HCT116 (cell line): ENCODE data around the gene CNTN5. TPM values are rescaled to one million over a fixed set of nuclear protein-coding genes. Genes with fewer than 3 reads are reported as not detected.

Experiments
- ATAC-seq: fragments of 200-7000 bp; cut with Tn5 transposase; 2 replicates; pipeline ENCODE4 v1.9.1; 2020; ENCODE audit warnings: mild to moderate bottlenecking, moderate library complexity
- BruUV-seq: library from RNA; stranded (reverse); fragments of 400-500 nt; replicated peaks from 2 replicates; lab custom pipeline; 2021; lab: Mats Ljungman, UMichigan
- CTCF ChIA-PET: fragments of 300-600 bp; sonication (Branson Sonifier 250); formaldehyde crosslinking; loops from one replicate; lab custom pipeline; 2021; ENCODE audit warnings: antibody characterized with exemption; lab: Charles Lee
- POLR2A ChIA-PET: fragments of 300-600, 350-600 bp; sonication (Branson Sonifier 250); formaldehyde crosslinking; loops from one replicate; lab custom pipeline; 2021; ENCODE audit warnings: antibody characterized with exemption; lab: Charles Lee
- RAD21 ChIA-PET, 2 experiments: fragments of 300-600 bp; sonication (Branson Sonifier 250); formaldehyde crosslinking; loops; one replicate each; lab custom pipeline; 2023; ENCODE audit warnings: low total read pairs in 2 of 2; ENCODE audit not compliant: uncharacterized antibody in 2 of 2, unreplicated experiment in 2 of 2, low non-redundant PET in 1 of 2; lab: Charles Lee
- DNase-seq: peaks from one replicate; pipeline ENCODE4 v3.0.0-alpha.2; 2010; ENCODE audit warnings: low read depth, low spot score
- H2AFZ ChIP-seq: fragments of 200-600 bp; shearing (Covaris generic), sonication (generic); 2 replicates; pipeline ENCODE4 v1.6.1; 2017; ENCODE audit warnings: low read depth, mixed run types, mixed read lengths, antibody characterized with exemption, low read length; ENCODE audit not compliant: poor library complexity, severe bottlenecking
- H3K27ac ChIP-seq: 2 replicates; pipeline ENCODE4 v1.5.1; 2012; ENCODE audit warnings: low read depth, low read length
- H3K27me3 ChIP-seq: fragments of 200-600 bp; sonication (generic); 2 replicates; pipeline ENCODE4 v1.6.1; 2016; ENCODE audit warnings: mixed run types, low read length, mixed read lengths; ENCODE audit not compliant: insufficient read depth
- H3K36me3 ChIP-seq, 2 experiments: fragments of 200-500 bp in 1 of 2; fragments of 200-600 bp in 1 of 2; sonication (Bioruptor generic) in 1 of 2; sonication (generic) in 1 of 2; 2 replicates each; pipeline versions ENCODE4 v1.5.1 to v1.6.1; 2014 to 2016; ENCODE audit warnings: low read length in 2 of 2, inconsistent platforms in 1 of 2, mixed read lengths in 1 of 2, mixed run types in 1 of 2; ENCODE audit not compliant: insufficient read depth in 2 of 2, control insufficient read depth in 1 of 2
- H3K4me1 ChIP-seq, 2 experiments: fragments of 200-600 bp in 1 of 2; sonication (generic) in 1 of 2; 2 replicates each; pipeline versions ENCODE4 v1.5.1 to v1.6.1; 2012 to 2017; ENCODE audit warnings: low read length in 2 of 2, inconsistent platforms in 1 of 2, mild to moderate bottlenecking in 1 of 2, mixed read lengths in 1 of 2, mixed run types in 1 of 2, moderate library complexity in 1 of 2; ENCODE audit not compliant: insufficient read depth in 2 of 2, control insufficient read depth in 1 of 2
- H3K4me2 ChIP-seq: fragments of 200-600 bp; sonication (generic); 2 replicates; pipeline ENCODE4 v1.6.1; 2017; ENCODE audit warnings: mixed run types, low read length, mixed read lengths
- H3K4me3 ChIP-seq, 2 experiments: fragments of 200-600 bp in 1 of 2; sonication (generic) in 1 of 2; replicated peaks in 1 of 2; 2 replicates each; pipeline ENCODE4 v1.5.1; 2011 to 2016; ENCODE audit warnings: low read length in 2 of 2, control low read depth in 1 of 2, low read depth in 1 of 2, mild to moderate bottlenecking in 1 of 2, mixed read lengths in 1 of 2, mixed run types in 1 of 2
- H3K79me2 ChIP-seq: fragments of 200-600 bp; sonication (generic); 2 replicates; pipeline ENCODE4 v1.6.1; 2017; ENCODE audit warnings: mild to moderate bottlenecking, mixed run types, low read length, moderate library complexity, mixed read lengths; ENCODE audit not compliant: insufficient read depth
- H3K9ac ChIP-seq: fragments of 200-600 bp; sonication (generic); 2 replicates; pipeline ENCODE4 v1.6.1; 2016; ENCODE audit warnings: low read length, mixed read lengths
- H3K9me2 ChIP-seq: fragments of 200-600 bp; sonication (generic), shearing (Covaris generic); 2 replicates; pipeline ENCODE4 v1.6.1; 2017; ENCODE audit warnings: mixed run types, mild to moderate bottlenecking, moderate library complexity; ENCODE audit not compliant: insufficient read depth
- H3K9me3 ChIP-seq, 2 experiments: fragments of 200-500 bp in 1 of 2; fragments of 200-600 bp in 1 of 2; sonication (Bioruptor generic) in 1 of 2; sonication (generic) in 1 of 2; 2 replicates each; pipeline ENCODE4 v1.6.1; 2014 to 2017; ENCODE audit warnings: low read length in 2 of 2, mixed read lengths in 2 of 2, inconsistent platforms in 1 of 2, low read depth in 1 of 2, mild to moderate bottlenecking in 1 of 2, mixed run types in 1 of 2, moderate library complexity in 1 of 2; ENCODE audit not compliant: control insufficient read depth in 1 of 2, insufficient read depth in 1 of 2
- H4K20me1 ChIP-seq: fragments of 200-600 bp; sonication (generic), shearing (Covaris generic); 2 replicates; pipeline ENCODE4 v1.6.1; 2017; ENCODE audit warnings: mixed run types, mild to moderate bottlenecking, moderate library complexity; ENCODE audit not compliant: insufficient read depth
- ATF3 ChIP-seq: IDR thresholded peaks from 2 replicates; pipeline ENCODE4 v1.6.1; 2012
- CBX3 ChIP-seq: IDR thresholded peaks from 2 replicates; pipeline ENCODE4 v1.6.1; 2012; ENCODE audit warnings: low read depth
- CEBPB ChIP-seq: IDR thresholded peaks from 2 replicates; pipeline ENCODE4 v1.6.1; 2012; ENCODE audit warnings: low read depth
- CTCF ChIP-seq, 3 experiments: fragments of 200-600 bp in 1 of 3; sonication (generic) in 1 of 3; IDR thresholded peaks in 2 of 3; conservative IDR thresholded peaks in 1 of 3; 2 replicates each; pipeline ENCODE4 v1.5.1; 2012 to 2017; ENCODE audit warnings: low read depth in 2 of 3, low read length in 2 of 3, antibody characterized with exemption in 1 of 3, borderline replicate concordance in 1 of 3, control low read depth in 1 of 3, mild to moderate bottlenecking in 1 of 3, mixed read lengths in 1 of 3, mixed run types in 1 of 3, moderate library complexity in 1 of 3; ENCODE audit not compliant: insufficient read depth in 1 of 3
- EGR1 ChIP-seq: IDR thresholded peaks from 2 replicates; pipeline ENCODE4 v1.6.1; 2012; ENCODE audit warnings: low read depth
- ELF1 ChIP-seq: IDR thresholded peaks from 2 replicates; pipeline ENCODE4 v1.6.1; 2012; ENCODE audit warnings: low read depth, borderline replicate concordance
- EZH2 ChIP-seq: fragments of 200-600 bp; sonication (generic); IDR thresholded peaks from 2 replicates; pipeline ENCODE4 v1.6.1; 2017; ENCODE audit warnings: antibody characterized with exemption, mixed run types
- FOSL1 ChIP-seq: IDR thresholded peaks from 2 replicates; pipeline ENCODE4 v1.6.1; 2012; ENCODE audit warnings: low read depth
- JUND ChIP-seq: IDR thresholded peaks from 2 replicates; pipeline ENCODE4 v1.6.1; 2012
- POLR2A ChIP-seq: IDR thresholded peaks from 2 replicates; pipeline ENCODE4 v1.7.0; 2011; ENCODE audit warnings: borderline replicate concordance; ENCODE audit not compliant: insufficient read depth, insufficient read length; ENCODE audit errors: extremely low read depth
- RAD21 ChIP-seq: IDR thresholded peaks from 2 replicates; pipeline ENCODE4 v1.6.1; 2012; ENCODE audit warnings: low read depth, mild to moderate bottlenecking
- SIN3A ChIP-seq: IDR thresholded peaks from 2 replicates; pipeline ENCODE4 v1.6.1; 2012; ENCODE audit warnings: low read depth
- SRF ChIP-seq: IDR thresholded peaks from 2 replicates; pipeline ENCODE4 v1.6.1; 2012; ENCODE audit warnings: low read depth
- YY1 ChIP-seq: IDR thresholded peaks from 2 replicates; pipeline ENCODE4 v1.6.1; 2011; ENCODE audit warnings: low read length, low read depth, moderate library complexity, mild to moderate bottlenecking; ENCODE audit not compliant: insufficient replicate concordance; ENCODE audit errors: extremely low read depth
- ZFX ChIP-seq: fragments of 450-650 bp; IDR thresholded peaks from 2 replicates; pipeline ENCODE4 v1.6.1; 2017
- intact Hi-C: fragments of 100-400 bp; cut with micrococcal nuclease; formaldehyde crosslinking; loops from 2 replicates; pipeline ENCODE4 v1.10.0; 2022
- total RNA-seq: library from RNA; stranded (reverse); gene quantifications from one replicate; pipeline ENCODE4 v1.2.1, GENCODE V29; 2021; ENCODE audit not compliant: unreplicated experiment
- TF ChIP-seq, protein P1 (sequence below): IDR thresholded peaks from 2 replicates; pipeline ENCODE4 v1.6.1; 2012

Gene CNTN5
- total RNA-seq, 1 experiment from 2014 or later = not detected

GRCh38 chr11:99343117-99343516, 322.4 kb downstream of the CNTN5 start:
- Histone ChIP-seq H3K27ac (no peak overlapping the region), H3K9me3 (peaks cover 6 to 14% of the 10 kb centered on the region in 2 experiments; a peak in 2 of 4 replicates), H3K79me2 (no peaks in the 10 kb centered on the region), H3K4me3 (no peak overlapping the region), H3K36me3 (no peaks in the 10 kb centered on the region), H3K4me1 (no peaks in the 10 kb centered on the region), H3K9ac (no peak overlapping the region), H4K20me1 (no peaks in the 10 kb centered on the region), H3K4me2 (no peak overlapping the region), H2AFZ (no peak overlapping the region), H3K27me3 (no peaks in the 10 kb centered on the region), H3K9me2 (no peaks in the 10 kb centered on the region)
- CTCF ChIA-PET = no interaction called here
- DNase-seq (no peak), ATAC-seq (no peak)
- no TSS peak for BruUV-seq
- TF ChIP-seq CTCF (IDR thresholded peaks at IDR 0.05 in 2 of 3, conservative IDR thresholded peaks at IDR 0.05 in 1 of 3; ENCODE audit: borderline replicate concordance in 1 of 3, insufficient read depth in 1 of 3, low read depth in 2 of 3, low read length in 2 of 3) (no peak), ATF3 (no peak), ZFX (no peak), POLR2A (no peak), CEBPB (no peak), EGR1 (no peak), EZH2 (no peak), ELF1 (no peak), JUND (no peak), SRF (no peak), RAD21 (no peak), CBX3 (no peak), FOSL1 (no peak), SIN3A (no peak), YY1 (no peak)
- TF ChIP-seq, protein P1, sequence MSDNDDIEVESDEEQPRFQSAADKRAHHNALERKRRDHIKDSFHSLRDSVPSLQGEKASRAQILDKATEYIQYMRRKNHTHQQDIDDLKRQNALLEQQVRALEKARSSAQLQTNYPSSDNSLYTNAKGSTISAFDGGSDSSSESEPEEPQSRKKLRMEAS = no peak
- POLR2A ChIA-PET = no interaction called here
- intact Hi-C loops = no loop called here
- RAD21 ChIA-PET = no interaction called here
